NCI-H128 (cell line): ENCODE results near the gene RND1.
A peak's percentile ranks its signal among the peaks of the same experiment; 100 is the strongest.
"Not testable (repeated sequence)": the region's sequence is repeated elsewhere in the genome, so short reads cannot be mapped to it uniquely, and the experiment has no call there.

Experiments used
- DNase-seq: peaks from one replicate; lab custom pipeline; 2025; ENCODE audit not compliant: unreplicated experiment; lab: John Stamatoyannopoulos, UW

RND1 gene

GRCh38 chr12:48869191-48869590, 3.5 kb upstream of the RND1 start:
- no peak for DNase-seq

DNA sequence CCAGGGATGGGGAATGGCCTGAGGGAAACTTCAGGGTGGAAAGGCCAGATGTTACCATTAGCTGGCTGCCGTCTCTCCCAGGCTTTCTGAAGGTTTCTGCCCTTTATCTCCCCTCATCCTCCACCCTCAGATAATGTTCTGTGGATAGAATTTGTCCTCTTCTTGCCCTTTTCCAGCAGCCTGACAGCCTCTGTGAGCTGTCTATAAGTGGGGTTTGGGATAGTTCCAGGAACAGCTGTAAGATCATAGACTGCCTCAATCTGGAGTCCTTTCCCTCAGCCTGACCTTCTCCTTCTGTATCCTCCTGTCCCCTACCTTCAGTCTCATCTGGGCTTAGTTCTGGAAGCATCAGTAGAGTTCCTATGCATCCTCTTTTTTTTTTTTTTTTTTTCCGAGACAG, 2.8 kb upstream of the RND1 start:
- DNase-seq, result no peak

GRCh38 chr12:48866052-48866711, 512 bp upstream of the RND1 start:
- no peak for DNase-seq

DNA sequence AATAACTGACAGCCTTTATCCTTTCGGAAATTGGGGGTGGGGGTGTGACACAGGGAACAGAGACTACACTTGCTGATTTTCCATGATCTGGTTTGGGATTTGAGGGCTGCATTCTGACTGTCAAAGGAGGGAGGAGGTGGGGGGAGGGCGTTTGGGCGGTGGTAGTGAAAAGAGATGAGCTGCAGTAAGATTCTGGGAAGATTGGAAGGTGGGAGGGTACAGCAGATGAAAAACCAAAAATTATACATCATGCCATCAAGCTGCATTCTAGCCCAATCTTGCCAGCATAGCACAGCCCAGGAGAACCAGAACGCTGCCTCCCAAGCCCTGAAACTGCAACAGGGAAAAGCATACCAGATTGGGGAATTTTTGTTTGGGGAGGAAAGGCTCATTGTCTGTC, 2.4 kb downstream of the RND1 start:
- no peak for DNase-seq

DNA sequence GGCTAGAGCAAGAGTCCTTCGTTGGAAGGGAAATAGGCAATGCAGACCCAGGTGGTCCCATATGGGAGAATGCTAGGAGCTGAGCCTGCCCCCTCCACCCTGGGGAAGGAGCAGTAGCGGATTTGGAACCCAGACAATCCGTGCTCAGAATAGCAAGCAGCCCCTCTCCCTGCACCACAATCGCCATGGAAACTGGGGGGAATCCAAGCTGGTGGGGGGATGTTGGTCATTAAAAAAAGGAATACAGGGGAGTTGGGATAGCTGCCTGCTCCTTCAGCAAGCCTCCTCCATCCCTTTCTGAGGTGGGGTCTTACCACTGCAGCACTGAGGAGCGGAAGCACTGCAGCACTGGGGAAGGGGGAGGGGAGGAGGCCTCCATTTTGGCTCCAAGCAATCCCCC, 2.9 kb downstream of the RND1 start:
- no peak for DNase-seq

DNA sequence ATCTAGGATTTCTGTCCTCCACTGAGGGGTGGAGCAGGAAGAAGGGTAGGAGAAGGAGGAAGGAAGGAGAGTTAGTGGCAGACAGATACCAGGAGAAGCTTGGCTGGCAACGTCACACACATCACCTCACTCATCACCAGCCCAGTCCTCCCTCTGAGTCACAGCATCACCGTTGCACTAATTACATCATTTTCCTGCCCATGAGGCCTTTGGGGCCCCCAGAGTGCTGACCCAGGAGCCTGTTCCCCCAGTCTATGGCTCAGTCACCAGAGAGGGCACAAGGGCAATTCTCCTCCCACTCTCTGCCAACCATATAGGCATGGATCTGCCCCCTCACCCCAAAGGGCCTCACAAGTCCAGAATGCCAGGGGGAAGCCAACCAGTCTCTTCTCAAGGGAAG, 4.6 kb downstream of the RND1 start:
- no peak for DNase-seq

- DNase-seq, result not testable (repeated sequence)
These were observed 5.4 kb downstream of the RND1 start for GRCh38 chr12:48860236-48860635.

DNA sequence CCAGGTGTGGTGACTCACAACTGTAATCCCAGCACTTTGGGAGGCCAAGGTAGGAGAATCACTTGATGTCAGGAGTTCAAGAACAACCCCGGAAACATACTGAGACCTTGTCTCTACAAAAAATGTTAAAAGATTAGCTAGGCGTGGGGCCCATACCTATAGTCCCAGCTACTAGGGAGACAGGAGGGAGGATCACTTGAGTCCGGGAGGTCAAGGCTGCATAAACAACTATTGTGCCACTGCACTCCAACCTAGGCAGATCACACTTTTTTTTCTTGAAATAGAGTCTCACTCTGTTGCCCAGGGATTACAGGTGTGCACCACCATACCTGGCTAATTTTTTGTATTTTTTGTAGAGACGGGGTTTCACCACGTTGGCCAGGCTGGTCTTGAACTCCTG, 6.1 kb downstream of the RND1 start:
- no peak for DNase-seq

DNA sequence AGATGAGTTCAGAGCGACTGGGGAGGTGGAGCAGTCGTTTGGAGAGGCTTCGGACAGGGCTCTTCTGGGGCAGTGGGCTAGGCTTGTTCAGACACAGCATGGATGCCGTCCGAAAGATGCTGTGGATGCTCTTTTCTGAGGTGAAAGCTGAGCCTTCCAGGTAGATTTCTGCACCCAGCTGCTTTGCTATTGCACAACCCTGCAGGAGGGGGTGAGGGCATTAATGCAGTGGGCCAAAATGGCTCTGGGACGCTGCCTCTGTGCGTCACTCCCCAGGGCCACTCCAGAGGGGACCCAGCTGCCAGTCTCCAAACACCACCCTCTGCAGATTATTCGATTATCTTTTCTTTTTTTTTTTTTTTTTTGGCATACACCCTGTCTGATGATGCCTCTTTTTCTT, 7.6 kb downstream of the RND1 start:
- DNase-seq, result no peak

- no peak for DNase-seq
These were observed 8.2 kb downstream of the RND1 start for GRCh38 chr12:48857278-48857994.

GRCh38 chr12:48856379-48856778, 9.3 kb downstream of the RND1 start:
- DNase-seq, result no peak

DNA sequence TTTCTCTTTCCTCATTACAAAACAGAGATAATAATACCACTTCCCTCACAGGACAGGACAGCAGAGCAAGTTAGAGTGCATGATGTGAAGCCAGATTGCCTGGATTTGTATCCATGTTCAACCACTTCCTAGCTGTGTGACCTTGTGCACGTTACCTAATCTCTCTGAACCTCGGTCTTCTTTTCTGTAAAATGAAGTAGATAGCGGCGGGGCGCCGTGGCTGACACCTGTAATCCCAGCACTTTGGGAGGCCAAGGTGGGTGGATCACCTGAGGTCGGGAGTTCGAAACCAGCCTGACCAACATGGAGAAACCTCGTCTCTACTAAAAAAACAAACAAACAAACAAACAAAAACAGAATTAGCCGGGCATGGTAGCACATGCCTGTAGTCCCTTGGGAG, 10.7 kb downstream of the RND1 start:
- DNase-seq, result not testable (repeated sequence)

- DNase-seq, result no peak
These were observed 11.2 kb downstream of the RND1 start for GRCh38 chr12:48854488-48854887.

DNA sequence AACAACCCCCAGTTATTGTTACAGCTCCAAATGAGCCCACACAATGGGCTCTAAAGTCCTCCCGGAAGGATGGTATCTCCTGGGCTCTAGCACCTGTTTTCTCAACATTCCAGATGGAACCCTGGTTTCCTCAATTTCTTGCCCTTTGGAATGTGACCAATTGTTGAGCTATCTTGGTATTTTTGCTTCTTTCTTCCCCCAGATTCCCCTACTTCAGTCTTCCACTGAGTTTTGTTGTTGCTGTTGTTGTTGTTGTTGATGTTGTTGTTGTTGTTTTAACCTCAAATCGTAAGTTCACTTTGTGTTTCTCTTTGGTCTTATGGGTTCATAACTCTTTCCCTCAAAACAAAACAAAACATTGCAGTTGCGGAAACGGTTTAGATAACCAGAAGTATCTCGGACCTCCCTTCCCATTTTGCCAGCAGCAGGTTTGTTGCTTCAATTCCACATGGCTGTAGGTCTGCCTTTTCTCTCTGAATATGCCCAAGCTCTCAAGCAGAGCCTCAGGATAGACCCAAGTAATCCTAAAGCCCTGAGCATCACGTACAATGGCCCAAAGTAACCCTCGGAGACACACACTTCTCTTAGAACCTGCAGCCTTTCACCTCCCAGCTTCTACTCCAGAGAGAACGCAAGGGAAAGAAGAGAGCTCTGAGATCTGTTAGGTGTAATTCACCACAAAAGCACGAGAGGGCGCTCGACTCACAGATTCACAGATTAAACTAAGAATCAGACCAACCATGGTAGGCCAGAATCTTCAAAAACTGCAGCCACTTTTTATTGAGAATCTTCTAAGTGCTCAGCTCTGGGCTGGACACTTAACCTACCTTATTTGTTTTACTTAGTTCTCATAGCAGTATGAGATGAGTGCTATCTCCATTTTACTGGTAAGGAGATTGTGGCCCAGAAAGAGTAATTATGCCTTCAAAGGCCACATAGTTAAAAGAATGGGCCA, 12.7 kb downstream of the RND1 start:
- peak; percentile 96 for DNase-seq

- DNase-seq, result peak; percentile 93
These were observed 13.6 kb downstream of the RND1 start, which contains the start of gene DDX23 for GRCh38 chr12:48851883-48852733. Gene DDX23, minus strand, starts transcription at chr12:48852163. Its CDS starts 6,381 bp downstream, at chr12:48845782.

- DNase-seq, result not testable (repeated sequence)
These were observed 23.6 kb downstream of the RND1 start for GRCh38 chr12:48842021-48842420.

DNA sequence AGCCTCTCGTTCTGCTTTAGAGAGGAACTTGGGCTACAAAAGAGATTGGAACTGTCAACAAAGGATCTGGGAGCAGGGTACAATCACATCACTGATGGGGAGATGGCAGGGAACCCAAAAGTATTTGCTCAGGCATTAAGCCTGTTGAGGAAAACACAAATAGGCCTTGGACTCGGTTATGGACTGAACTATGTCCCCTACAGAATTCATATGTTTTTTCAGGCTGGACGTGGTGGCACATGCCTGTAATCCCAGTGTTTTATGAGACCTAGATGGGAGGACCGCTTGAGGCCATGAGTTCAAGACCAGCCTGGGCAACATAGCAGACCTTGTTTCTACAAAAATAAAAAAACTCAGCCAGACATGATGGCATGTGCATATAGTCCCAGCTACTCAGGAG, 27.6 kb downstream of the RND1 start:
- DNase-seq, result no peak

DNA sequence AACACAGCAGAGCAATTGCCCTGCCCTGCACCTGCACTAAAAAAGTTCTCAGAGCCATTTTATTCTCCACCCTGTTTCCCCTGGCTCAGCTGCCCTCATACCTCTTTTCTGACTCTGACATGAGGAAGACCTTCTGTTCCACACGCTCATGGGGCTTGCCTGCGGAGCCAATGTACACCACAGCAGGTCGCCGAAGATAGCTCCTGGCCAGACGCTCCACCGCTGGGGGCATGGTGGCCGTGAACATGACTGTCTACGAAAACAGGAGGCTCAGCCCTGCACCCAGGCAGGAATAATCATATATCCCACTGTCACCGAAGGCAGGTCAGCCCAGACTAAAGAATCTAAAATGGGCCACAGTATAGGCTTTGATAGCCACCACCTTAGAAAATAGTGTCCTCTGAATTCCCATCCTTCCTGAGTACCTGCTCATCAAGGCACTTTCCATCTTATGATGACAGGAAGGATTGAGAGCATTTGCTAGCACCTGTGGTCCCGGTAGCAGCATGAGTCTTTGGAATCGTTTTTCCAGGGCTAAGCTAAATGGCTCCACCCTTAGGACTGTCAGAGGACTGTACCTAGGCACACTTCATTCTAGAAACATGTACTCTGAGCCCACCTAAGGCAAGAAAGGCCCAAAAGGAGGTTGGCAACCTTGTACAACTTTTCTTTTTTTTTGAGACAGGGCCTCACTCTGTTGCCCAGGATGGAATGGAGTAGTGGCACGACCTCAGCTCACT, 33.2 kb downstream of the RND1 start:
- no peak for DNase-seq

- no peak for DNase-seq
These were observed 34.4 kb downstream of the RND1 start for GRCh38 chr12:48831257-48831656.
